NCI-H524 (cell line): ENCODE measurements around the gene SIPA1L3.
"Not testable (repeated sequence)": the region's sequence is repeated elsewhere in the genome, so short reads cannot be mapped to it uniquely, and the experiment has no call there.

Experiments
- DNase-seq, 2 experiments: peaks; one replicate each; lab custom pipeline; 2025; lab: John Stamatoyannopoulos, UW

The SIPA1L3 gene

DNA sequence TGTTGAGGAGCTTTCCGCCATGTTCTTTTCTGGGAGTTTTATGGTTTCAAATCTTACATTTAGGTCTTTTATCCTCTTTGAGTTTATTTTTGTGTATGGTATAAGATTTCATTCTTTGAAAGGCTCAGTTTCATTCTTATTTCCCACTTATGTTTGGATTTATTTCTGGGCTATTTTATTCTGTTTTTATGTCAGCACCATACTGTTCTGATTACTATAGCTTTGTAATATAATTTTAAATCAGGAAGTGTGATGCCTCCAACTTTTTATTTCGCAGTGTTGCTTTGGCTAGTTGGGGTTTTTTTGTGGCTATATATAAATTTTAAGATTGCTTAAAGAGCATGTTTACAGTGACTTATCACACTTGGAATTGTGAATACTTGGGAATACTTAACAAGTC is 135.1 kb downstream of the SIPA1L3 start:
- no peak for DNase-seq

- no peak for DNase-seq
Measured at GRCh38 chr19:38043649-38044144, 136.7 kb downstream of the SIPA1L3 start.

GRCh38 chr19:38044267-38045111 is 137.5 kb downstream of the SIPA1L3 start:
- DNase-seq: peak in 1 of 2 experiments; percentile 68

GRCh38 chr19:38045554-38046253 is 138.7 kb downstream of the SIPA1L3 start:
- DNase-seq: peak in 1 of 2 experiments; percentile 78

DNA sequence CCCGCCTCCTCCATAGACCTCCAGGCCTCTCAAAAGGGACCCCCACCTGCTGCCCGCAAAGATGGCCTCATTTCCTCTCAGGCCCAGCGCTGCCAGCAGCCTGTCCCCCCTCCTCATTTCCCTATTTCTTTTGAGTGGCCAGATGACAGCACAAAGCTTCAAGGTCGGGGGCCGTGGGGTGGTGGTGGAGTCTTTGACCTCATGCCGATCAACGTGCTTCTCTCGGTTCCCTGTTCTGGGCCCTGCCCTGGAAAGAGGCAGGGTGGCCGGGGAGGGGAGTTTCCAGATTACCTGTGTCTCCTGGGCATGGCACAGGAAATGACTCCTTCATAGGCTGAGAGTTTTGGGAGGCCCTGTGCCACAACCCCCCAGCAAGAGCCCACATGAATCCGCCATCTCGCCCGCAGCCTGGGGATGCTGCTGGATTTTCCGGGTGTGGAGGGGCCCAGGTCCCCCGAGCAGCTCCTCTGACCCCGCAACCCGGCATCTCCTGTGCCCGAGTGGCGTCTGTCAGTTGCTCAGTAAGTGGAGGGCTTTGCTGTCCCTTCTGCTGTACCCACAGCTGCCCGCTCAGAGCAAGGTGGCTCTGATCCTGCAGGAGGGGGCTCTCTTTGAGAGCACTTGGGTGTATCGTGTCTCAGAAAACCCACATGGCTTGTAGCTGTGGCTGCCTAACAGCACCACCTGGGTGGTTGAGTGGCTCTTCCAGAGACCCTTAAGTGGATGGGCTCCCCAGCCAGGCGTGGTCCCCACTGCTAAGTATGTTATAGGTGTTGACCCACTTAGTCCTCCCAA is 139.4 kb downstream of the SIPA1L3 start:
- peak; percentile 94 to 98 for DNase-seq

DNA sequence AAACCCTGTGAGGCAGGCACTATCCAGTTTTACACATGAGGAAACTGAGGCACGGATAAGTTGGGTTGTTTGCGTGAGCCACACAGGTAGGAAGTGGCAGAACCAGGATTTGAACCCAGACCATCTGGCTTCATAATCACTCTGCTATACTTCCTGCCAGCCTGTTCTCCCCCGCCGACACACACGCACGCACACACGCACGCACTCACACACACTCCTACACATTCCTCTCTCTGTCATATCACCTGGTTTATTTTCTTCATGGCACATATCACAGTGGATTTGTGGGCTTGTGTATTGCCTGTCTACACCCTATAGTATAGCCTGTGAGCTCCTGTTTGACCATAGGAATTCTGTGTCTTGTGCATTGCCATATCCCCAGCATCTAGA is 140.0 kb downstream of the SIPA1L3 start:
- DNase-seq: no peak

DNA sequence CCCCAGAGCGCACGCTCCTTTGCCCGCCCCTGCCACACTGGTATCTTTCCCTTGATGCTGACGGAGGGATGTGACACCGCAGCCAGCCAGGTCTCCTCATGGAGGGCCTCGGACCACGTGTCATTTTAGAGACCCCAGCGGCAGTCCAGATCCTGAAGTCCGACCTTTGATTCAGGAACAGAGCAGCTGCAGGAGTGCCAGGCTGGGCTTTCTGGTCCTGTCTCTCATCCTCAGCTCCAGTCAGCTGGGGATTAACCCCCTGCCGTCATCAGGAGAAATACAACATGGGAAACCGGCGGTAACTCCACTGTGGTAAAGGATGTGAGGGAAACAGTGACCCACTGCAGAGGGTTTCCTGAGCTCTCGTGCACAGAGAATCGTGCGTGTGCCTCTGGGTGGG is 140.6 kb downstream of the SIPA1L3 start:
- peak; percentile 85 for DNase-seq

DNA sequence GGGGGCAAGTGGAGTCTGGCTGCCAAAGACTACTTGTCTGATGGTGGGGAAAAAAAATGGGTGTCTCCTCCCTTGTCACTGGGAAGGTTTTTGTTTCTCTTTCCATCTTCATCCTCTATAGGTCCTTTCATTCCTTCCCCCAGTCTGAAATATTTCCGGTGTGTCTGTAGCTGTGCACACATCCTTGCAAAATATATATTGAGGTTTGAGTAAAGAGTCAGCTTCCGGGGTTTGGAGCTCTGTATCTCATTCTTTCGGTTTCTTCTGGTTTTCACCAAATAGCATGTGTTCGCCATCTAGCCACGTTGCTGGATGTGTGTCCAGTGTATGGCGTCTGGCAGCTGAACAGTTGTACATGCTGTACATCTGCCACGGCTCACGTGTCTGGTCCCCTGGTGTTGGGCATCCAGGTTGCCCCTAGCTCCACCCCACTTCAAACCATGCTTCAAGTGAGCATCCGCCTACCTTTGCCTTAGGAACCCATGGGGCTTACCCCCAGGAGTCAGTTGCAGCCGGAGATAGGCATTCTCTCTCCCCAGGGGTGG is 142.2 kb downstream of the SIPA1L3 start:
- DNase-seq: peak; percentile 90 to 94

DNA sequence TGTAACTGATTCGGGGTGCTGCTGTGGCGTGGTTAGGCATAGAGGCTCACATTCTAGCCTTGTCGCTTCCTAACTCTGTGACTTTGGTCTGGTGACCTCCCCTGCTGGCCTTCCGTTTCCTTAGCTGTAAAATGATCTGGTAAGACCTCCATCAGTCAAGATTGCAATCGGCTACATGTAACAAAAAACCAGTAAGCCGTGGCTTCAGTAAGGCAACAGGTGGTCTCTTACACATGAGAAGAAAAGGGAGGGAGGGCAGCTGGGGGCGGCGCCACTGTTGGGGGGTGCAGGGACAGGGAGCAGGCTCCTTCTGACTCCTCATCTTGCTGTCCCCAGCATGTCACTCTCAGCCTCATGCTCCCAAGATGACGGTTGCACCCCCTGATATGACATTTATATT is 148.0 kb downstream of the SIPA1L3 start:
- DNase-seq: peak; percentile 79 to 94

GRCh38 chr19:38055655-38056521 is 148.9 kb downstream of the SIPA1L3 start:
- DNase-seq: peak; percentile 71 to 83

DNA sequence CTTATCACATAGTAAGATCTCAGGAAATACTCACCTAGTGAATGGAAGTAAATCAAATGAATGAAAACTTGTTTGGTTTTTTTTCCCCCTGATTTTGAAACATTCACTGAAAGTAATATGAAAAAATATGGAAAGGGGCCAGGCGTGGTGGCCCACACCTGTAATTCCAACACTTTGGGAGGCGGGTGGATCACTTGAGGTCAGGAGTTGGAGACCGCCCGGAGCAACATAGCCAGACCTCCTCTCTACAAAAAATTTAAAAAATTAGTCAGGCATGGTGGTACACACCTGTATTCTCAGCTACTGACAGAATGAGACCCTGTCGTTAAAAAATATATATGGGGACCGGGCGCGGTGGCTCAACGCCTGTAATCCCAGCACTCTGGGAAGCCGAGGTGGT is 149.6 kb downstream of the SIPA1L3 start:
- DNase-seq: no peak

GRCh38 chr19:38057959-38058690 is 151.1 kb downstream of the SIPA1L3 start:
- peak; percentile 98 to 99 for DNase-seq

GRCh38 chr19:38059897-38060296 is 152.9 kb downstream of the SIPA1L3 start:
- peak in 1 of 2 experiments; percentile 54 for DNase-seq

- peak; percentile 68 to 92 for DNase-seq
Measured at GRCh38 chr19:38060331-38060730, 153.3 kb downstream of the SIPA1L3 start.

- peak in 1 of 2 experiments; percentile 49 for DNase-seq
Measured at GRCh38 chr19:38061294-38061693, 154.3 kb downstream of the SIPA1L3 start.

- peak; percentile 99 to 100 for DNase-seq
Measured at GRCh38 chr19:38062959-38063761, 156.2 kb downstream of the SIPA1L3 start.

DNA sequence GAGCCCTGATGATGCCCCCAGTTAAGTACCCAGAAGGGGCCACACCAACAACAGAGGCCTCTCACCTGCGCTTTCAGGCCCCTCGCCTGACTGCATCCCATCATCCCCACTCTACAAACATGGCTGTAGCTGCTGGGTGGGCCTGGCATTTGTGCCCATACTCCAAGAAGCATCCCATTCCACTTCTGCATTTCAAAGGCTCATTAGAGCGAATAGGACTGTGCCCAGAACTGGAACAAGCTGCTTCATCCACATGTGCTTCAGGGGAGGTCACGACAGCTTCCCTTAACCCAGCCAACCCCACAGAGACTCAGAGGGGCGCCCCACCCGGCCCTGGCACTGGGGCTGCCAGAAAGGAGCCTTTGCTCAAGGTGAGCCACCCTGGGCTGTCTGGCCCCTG is 156.9 kb downstream of the SIPA1L3 start:
- peak; percentile 71 to 74 for DNase-seq

DNA sequence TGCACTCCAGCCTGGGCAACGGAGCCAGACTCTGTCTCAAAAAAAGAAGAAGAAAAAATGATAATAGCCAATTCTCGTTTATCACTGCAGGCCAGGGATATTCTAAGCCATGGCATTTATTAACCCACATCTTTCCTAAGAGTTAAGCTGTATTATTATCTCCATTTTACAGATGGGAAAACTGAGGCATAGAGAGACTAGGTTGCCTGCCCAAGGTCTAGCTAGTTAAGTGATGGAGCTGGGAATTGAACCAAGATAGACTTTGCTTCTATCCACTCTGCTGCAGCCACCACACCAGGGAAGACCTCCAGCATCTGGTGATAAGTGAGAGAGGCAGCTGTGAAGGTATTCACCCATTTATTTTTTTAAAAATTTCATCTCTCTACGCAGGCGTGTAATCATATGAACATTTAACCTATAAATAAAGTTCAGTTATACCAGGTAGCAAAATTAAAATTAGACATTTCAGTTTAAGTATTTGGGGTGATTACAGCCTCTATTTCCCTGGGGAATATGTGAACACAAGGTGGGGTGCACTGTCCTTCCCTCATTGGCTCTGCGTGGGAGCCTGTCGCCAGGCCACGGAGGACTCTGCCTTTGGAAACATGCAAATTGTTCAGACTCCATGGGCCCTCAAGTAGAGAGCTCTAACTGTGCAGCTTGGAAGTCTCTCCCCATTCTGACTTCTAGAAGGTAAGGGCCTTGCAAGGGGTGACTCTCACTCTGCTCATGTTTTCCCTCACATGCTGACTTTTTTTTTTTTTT is 157.8 kb downstream of the SIPA1L3 start:
- DNase-seq: no peak

DNA sequence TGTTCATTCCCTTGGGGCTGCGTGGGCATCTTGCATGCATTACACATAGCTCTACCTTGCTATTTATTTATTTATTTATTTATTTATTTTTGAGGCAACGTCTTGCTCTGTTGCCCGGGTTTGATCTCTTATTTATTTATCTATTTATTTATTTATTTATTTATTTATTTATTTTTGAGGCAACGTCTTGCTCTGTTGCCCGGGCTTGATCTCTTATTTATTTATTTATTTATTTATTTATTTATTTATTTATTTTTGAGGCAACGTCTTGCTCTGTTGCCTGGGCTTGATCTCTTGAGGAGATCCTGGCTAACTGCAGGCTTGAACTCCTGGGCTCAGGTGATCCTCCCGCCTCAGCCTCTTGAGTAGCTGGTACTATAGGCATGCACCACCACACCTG is 158.8 kb downstream of the SIPA1L3 start:
- not testable (repeated sequence) for DNase-seq
